Common myeloid progenitor, CD34-positive (primary cell): ENCODE measurements around the gene SIGLEC9.
A peak's percentile ranks its signal among the peaks of the same experiment; 100 is the strongest.
"Not testable (repeated sequence)": the region's sequence is repeated elsewhere in the genome, so short reads cannot be mapped to it uniquely, and the experiment has no call there.

Experiments
- CTCF ChIA-PET: fragments of 350-600 bp; sonication (Branson Sonifier 250); formaldehyde crosslinking; loops from one replicate; lab custom pipeline; 2021; ENCODE audit warnings: antibody characterized with exemption; lab: Charles Lee
- POLR2A ChIA-PET: fragments of 350-600 bp; sonication (Branson Sonifier 250); formaldehyde crosslinking; loops from one replicate; lab custom pipeline; 2021; ENCODE audit warnings: antibody characterized with exemption; lab: Charles Lee
- DNase-seq, 3 donors: peaks; one replicate each; pipeline versions ENCODE4 v3.0.0 to v3.0.0-alpha.2; 2013
- H3K27ac ChIP-seq, 2 experiments: 1 replicate in 1 of 2; 2 replicates in 1 of 2; pipeline ENCODE4 v1.7.0; 2013; ENCODE audit warnings: inconsistent platforms in 2 of 2, low read length in 2 of 2, mild to moderate bottlenecking in 2 of 2, low read depth in 1 of 2, moderate library complexity in 1 of 2; ENCODE audit not compliant: severe bottlenecking in 2 of 2, insufficient read depth in 1 of 2, poor library complexity in 1 of 2
- H3K27me3 ChIP-seq, 5 experiments: replicated peaks in 2 of 5; 1 replicate in 3 of 5; 2 replicates in 2 of 5; pipeline versions ENCODE4 v1.6.1 to v1.7.0; 2013; ENCODE audit warnings: low read length in 4 of 5, mild to moderate bottlenecking in 2 of 5, moderate library complexity in 2 of 5, inconsistent platforms in 1 of 5; ENCODE audit not compliant: insufficient read depth in 5 of 5, control insufficient read depth in 4 of 5
- H3K36me3 ChIP-seq, 4 experiments: 1 replicate in 2 of 4; 2 replicates in 2 of 4; pipeline versions ENCODE4 v1.6.1 to v1.7.0; 2013; ENCODE audit warnings: low read length in 3 of 4, control low read depth in 1 of 4, mild to moderate bottlenecking in 1 of 4; ENCODE audit not compliant: control insufficient read depth in 4 of 4, insufficient read depth in 4 of 4
- H3K4me1 ChIP-seq, 4 experiments: 1 replicate in 3 of 4; 2 replicates in 1 of 4; pipeline versions ENCODE4 v1.6.1 to v1.7.1; 2013; ENCODE audit warnings: low read length in 3 of 4, mild to moderate bottlenecking in 3 of 4, control low read depth in 1 of 4, inconsistent platforms in 1 of 4, moderate library complexity in 1 of 4; ENCODE audit not compliant: control insufficient read depth in 4 of 4, insufficient read depth in 4 of 4; ENCODE audit errors: control extremely low read depth in 1 of 4
- H3K4me3 ChIP-seq, 7 experiments: 1 replicate in 4 of 7; 2 replicates in 3 of 7; pipeline versions ENCODE4 v1.5.1 to v1.7.0; 2013; ENCODE audit warnings: mild to moderate bottlenecking in 7 of 7, low read length in 6 of 7, moderate library complexity in 6 of 7, inconsistent platforms in 2 of 7, low read depth in 2 of 7, control low read depth in 1 of 7; ENCODE audit not compliant: insufficient read depth in 4 of 7, control insufficient read depth in 1 of 7; ENCODE audit errors: extremely low read depth in 1 of 7
- H3K9me3 ChIP-seq, 5 experiments: 1 replicate in 4 of 5; 2 replicates in 1 of 5; pipeline versions ENCODE4 v1.6.1 to v1.7.1; 2013; ENCODE audit warnings: low read length in 4 of 5, mild to moderate bottlenecking in 2 of 5, inconsistent platforms in 1 of 5, low read depth in 1 of 5, moderate library complexity in 1 of 5; ENCODE audit not compliant: control insufficient read depth in 4 of 5, insufficient read depth in 2 of 5; ENCODE audit errors: control extremely low read depth in 1 of 5
- WGBS: methylation state at CpG from one replicate; pipeline ENCODE4 v1.1.5; 2013; ENCODE audit not compliant: insufficient coverage; 5-methylcytosine and 5-hydroxymethylcytosine counted together

The SIGLEC9 gene

DNA sequence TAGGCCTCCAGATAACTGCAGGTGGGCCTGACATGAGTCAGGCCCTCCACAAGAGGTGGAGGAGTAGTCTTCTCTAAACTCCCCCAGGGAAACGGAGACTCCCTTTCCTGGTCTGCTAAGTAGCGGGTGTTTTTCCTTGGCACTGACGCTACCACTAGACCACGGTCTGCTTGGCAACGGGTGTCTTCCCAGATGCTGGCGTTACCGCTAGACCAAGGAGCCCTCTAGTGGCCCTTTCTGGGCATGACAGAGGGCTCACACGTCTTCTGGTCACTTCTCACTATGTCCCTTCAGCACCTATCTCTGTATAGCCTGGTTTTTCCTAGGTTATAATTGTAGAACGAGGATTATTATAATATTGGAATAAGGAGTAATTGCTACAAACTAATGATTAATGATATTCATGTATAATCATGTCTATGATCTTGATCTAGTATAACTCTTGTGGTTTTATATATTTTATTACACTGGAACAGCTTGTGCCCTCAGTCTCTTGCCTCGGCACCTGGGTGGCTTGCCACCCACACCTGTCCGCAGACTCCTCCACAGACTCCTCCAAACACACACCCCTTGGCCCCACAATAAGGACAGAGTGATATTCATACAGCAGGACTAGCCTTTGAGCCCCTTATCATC lies 44.7 kb downstream of the SIGLEC9 start:
- POLR2A ChIA-PET, result not testable (repeated sequence)

DNA sequence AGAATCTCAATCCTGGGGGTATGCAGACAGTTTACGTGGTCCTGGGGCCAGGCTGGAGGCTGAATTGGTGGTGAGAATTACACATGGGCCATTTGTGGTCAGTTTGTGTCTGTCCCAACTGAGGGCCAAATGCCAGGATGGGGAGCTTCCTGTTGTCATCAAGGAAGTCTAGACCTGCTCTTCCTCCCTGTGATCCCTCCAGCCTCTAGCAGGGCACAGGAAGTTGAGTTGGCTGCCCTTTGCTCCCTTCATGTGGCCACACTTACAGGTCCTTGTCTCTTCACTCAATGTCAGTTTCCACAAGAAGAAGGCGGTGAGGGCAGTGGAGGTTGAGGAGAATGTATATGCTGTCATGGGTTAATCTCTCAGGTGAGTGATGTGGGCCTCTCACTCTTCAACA lies 47.5 kb downstream of the SIGLEC9 start:
- ChIA-PET CTCF (interaction anchor here (3.7 kb wide), 1 partner anchor 87 kb away, joined by 18 read pairs; no protein-coding TSS in a partner anchor), POLR2A (no interaction called here)
- 80% methylated on average over 1 of the region's 2 CpGs for WGBS
- H3K4me3 ChIP-seq, result no peak overlapping the region
- DNase-seq, result no peak
- H3K27me3 ChIP-seq, result no peaks in the 10 kb centered on the region
- peaks cover 0 to 11% (median 0%) of the 10 kb centered on the region in 4 experiments for H3K36me3 ChIP-seq
- no peak overlapping the region for H3K27ac ChIP-seq
- H3K9me3 ChIP-seq, result no peaks in the 10 kb centered on the region
- peaks cover 3 to 36% (median 21%) of the 10 kb centered on the region in 4 experiments for H3K4me1 ChIP-seq

More for the DNA sequence above, 44.7 kb downstream of the SIGLEC9 start:
- DNase-seq, result peak; percentile 48 to 63 (median 55)
- not testable (repeated sequence) for H3K27ac ChIP-seq, H3K4me3 ChIP-seq, H3K9me3 ChIP-seq, H3K27me3 ChIP-seq
- CTCF ChIA-PET, result interaction anchor here (1.1 to 3.7 kb wide), 6 partner anchors 9 to 89 kb away, joined by 3 to 18 read pairs (median 9); no protein-coding TSS in a partner anchor
- Histone ChIP-seq H3K36me3 (peaks cover 0 to 11% (median 0%) of the 10 kb centered on the region in 4 experiments), H3K4me1 (peaks cover 5 to 46% (median 27%) of the 10 kb centered on the region in 4 experiments)
- 8% methylated on average over 9 of the region's 11 CpGs for WGBS

DNA sequence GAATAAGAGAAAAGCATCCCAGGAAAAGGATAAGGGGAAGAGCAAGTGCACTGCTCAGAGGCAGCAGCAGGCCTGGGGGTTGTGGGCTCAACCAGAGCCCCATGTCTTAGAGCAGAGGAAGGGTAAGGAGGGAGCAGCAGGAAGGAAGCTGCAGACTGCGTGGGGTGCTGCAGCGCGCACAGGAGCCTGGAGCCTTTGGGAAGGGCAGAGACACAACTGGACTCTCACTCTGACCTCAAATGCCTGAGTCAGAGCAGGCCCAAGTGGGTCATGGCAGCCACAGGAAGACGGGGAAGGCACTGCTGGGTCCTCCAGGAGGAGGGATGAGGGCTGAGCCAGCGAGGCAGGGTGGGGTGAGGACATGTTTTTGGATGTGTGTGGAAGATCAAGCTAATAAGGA lies 49.0 kb downstream of the SIGLEC9 start:
- Histone ChIP-seq H3K36me3 (peaks cover 0 to 11% (median 0%) of the 10 kb centered on the region in 4 experiments), H3K9me3 (no peaks in the 10 kb centered on the region), H3K27me3 (no peaks in the 10 kb centered on the region), H3K4me3 (no peak overlapping the region), H3K4me1 (peaks cover 3 to 24% (median 12%) of the 10 kb centered on the region in 4 experiments), H3K27ac (no peak overlapping the region)
- DNase-seq, result no peak
- ChIA-PET POLR2A (no interaction called here), CTCF (interaction anchor here (1.2 to 2.0 kb wide), 2 partner anchors 15 to 86 kb away, joined by 3 to 6 read pairs; no protein-coding TSS in a partner anchor)
- 53% methylated on average over 5 of the region's 5 CpGs for WGBS

DNA sequence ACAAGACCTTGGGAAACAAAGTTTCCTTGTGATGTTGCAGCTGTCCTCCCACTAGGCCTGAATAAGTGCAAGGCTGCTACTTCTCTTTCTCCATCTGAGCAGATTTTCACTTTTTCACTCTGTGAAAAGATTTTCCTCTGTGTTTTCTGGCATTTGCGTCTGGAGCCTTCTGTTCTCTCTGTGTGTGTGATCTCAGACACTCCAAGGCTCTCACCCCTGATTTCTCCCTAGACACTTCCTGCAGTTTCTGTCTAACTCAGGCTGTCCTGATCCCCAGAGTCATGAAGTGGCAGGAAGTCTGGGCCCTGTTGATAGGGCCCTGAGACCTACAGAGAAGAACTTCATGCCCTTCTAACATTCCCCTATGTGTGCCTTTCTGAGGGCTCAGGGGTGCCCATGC lies 54.5 kb downstream of the SIGLEC9 start:
- POLR2A ChIA-PET, result no interaction called here
- Histone ChIP-seq H3K36me3 (no peaks in the 10 kb centered on the region), H3K27me3 (no peaks in the 10 kb centered on the region), H3K9me3 (no peaks in the 10 kb centered on the region), H3K4me1 (peaks cover 0 to 40% (median 35%) of the 10 kb centered on the region in 4 experiments), H3K27ac (no peak overlapping the region), H3K4me3 (no peak overlapping the region)
- peak; percentile 57 to 83 (median 75) for DNase-seq
- CTCF ChIA-PET, result interaction anchor here (0.7 to 2.2 kb wide), 5 partner anchors 11 to 78 kb away, joined by 3 to 11 read pairs (median 3); no protein-coding TSS in a partner anchor
- WGBS, result no CpG with 5 or more reads among the region's 1 CpG
